ENCODE data around the gene SDC4. TPM values are rescaled to one million over a fixed set of nuclear protein-coding genes. Genes with fewer than 3 reads are reported as not detected.

The SDC4 gene
- total RNA-seq, 1 experiment from 2014 or later = 100 TPM

DNA sequence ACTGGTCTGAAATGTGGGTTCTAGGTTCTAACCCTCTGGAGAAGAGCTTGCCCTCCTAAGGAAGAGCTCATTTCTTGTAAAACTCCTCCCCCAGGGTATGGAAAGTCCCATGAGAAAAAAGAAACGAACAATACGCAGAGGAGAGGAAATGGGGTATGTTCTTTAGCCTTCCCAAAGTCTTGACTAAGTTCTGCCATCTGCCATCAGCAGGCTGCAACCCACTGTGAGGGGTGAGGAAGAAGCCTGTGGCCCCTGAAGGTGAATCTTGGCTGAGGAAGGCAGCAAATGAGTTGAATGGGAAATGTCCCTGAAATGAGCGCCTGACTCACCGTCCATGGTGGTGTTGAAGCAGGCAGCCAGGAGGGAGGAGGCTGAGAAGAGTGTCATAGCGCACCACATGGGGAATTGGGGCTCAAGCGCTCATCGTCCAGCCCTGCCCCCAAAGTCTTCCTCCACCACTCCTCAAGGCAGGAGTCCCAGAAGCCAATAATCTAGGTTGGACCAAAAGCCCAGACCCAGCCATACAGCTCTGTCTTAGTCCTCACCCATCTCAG, 29.8 kb downstream of the SDC4 start:
- Histone ChIP-seq H3K4me3 (replicated peaks in 1 of 2; ENCODE audit: low read depth in 1 of 2, low read length in 2 of 2) (no peak overlapping the region), H3K4me2 (ENCODE audit: low read length) (no peak overlapping the region), H3K9ac (ENCODE audit: low read length) (no peak overlapping the region), H3K9me2 (ENCODE audit: insufficient read depth) (no peaks in the 10 kb centered on the region), H3K9me3 (ENCODE audit: control insufficient read depth in 1 of 2, insufficient read depth in 1 of 2, low read depth in 1 of 2, low read length in 2 of 2) (no peaks in the 10 kb centered on the region), H4K20me1 (ENCODE audit: insufficient read depth) (no peaks in the 10 kb centered on the region), H2AFZ (ENCODE audit: low read depth, low read length, poor library complexity, severe bottlenecking) (no peak overlapping the region), H3K4me1 (ENCODE audit: control insufficient read depth in 1 of 2, insufficient read depth in 2 of 2, low read length in 2 of 2) (no peaks in the 10 kb centered on the region), H3K27me3 (ENCODE audit: insufficient read depth, low read length) (no peaks in the 10 kb centered on the region), H3K79me2 (ENCODE audit: insufficient read depth, low read length) (no peaks in the 10 kb centered on the region), H3K36me3 (ENCODE audit: control insufficient read depth in 1 of 2, insufficient read depth in 2 of 2, low read length in 2 of 2) (no peaks in the 10 kb centered on the region), H3K27ac (ENCODE audit: low read depth, low read length) (no peak overlapping the region)
- TF ChIP-seq, protein P1, sequence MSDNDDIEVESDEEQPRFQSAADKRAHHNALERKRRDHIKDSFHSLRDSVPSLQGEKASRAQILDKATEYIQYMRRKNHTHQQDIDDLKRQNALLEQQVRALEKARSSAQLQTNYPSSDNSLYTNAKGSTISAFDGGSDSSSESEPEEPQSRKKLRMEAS (IDR thresholded peaks at IDR 0.05) = no peak
- TF ChIP-seq CEBPB (IDR thresholded peaks at IDR 0.05; ENCODE audit: low read depth) (no peak), FOSL1 (IDR thresholded peaks at IDR 0.05; ENCODE audit: low read depth) (no peak), SP1 (IDR thresholded peaks at IDR 0.05; ENCODE audit: low read depth) (no peak), EZH2 (IDR thresholded peaks at IDR 0.05) (no peak), CTCF (IDR thresholded peaks at IDR 0.05 in 2 of 3, conservative IDR thresholded peaks at IDR 0.05 in 1 of 3; ENCODE audit: borderline replicate concordance in 1 of 3, insufficient read depth in 1 of 3, low read depth in 2 of 3, low read length in 2 of 3) (no peak), YY1 (IDR thresholded peaks at IDR 0.05; ENCODE audit: extremely low read depth, insufficient replicate concordance, low read depth, low read length) (no peak), EZH2phosphoT487 (IDR thresholded peaks at IDR 0.05; ENCODE audit: borderline replicate concordance) (no peak), JUND (IDR thresholded peaks at IDR 0.05) (no peak), EGR1 (IDR thresholded peaks at IDR 0.05; ENCODE audit: low read depth) (no peak), POLR2A (IDR thresholded peaks at IDR 0.05; ENCODE audit: borderline replicate concordance, extremely low read depth, insufficient read depth, insufficient read length) (no peak), CBX3 (IDR thresholded peaks at IDR 0.05; ENCODE audit: low read depth) (no peak), RAD21 (IDR thresholded peaks at IDR 0.05; ENCODE audit: low read depth) (no peak), ZNF274 (IDR thresholded peaks at IDR 0.05; ENCODE audit: low read depth, low read length) (no peak), ZBTB33 (IDR thresholded peaks at IDR 0.05; ENCODE audit: extremely low read depth, insufficient replicate concordance, low read length) (no peak), ZFX (IDR thresholded peaks at IDR 0.05) (no peak), ATF3 (IDR thresholded peaks at IDR 0.05) (no peak), TCF7L2 (IDR thresholded peaks at IDR 0.05; ENCODE audit: borderline replicate concordance, extremely low read depth, insufficient read depth, insufficient read length) (no peak)
- no peak for DNase-seq (ENCODE audit: low read depth, low spot score)
- ChIA-PET CTCF (interaction anchor here (0.6 to 6.9 kb wide), 8 partner anchors 11 to 453 kb away, joined by 3 to 100 read pairs (median 4); partner anchors contain the start of gene RBPJL), POLR2A (interaction anchor here (1.7 to 1.8 kb wide), 2 partner anchors 26 to 119 kb away, joined by 4 to 6 read pairs; no protein-coding TSS in a partner anchor), RAD21 (ENCODE audit: low non-redundant PET in 1 of 2, low total read pairs in 2 of 2, uncharacterized antibody in 2 of 2, unreplicated experiment in 2 of 2) (interaction anchor here in 1 of 2 experiments (1.8 kb wide), 1 partner anchor 118 kb away, joined by 11 read pairs; no protein-coding TSS in a partner anchor)
- no TSS peak for BruUV-seq (replicated peaks)
- intact Hi-C loops (cut with micrococcal nuclease) = no loop called here
- ATAC-seq = no peak

Measured in HCT116 (cell line).